CD14-positive monocyte (primary cell): Measurements from ENCODE around the gene ANKRD44. TPM values are rescaled to one million over a fixed set of nuclear protein-coding genes. Genes with fewer than 3 reads are reported as not detected.
A peak's percentile ranks its signal among the peaks of the same experiment; 100 is the strongest.

ENCODE experiments used
- DNase-seq, 3 donors: peaks; one replicate each; pipeline ENCODE4 v3.0.0-alpha.2; 2011 to 2022
- H2AFZ ChIP-seq: 2 replicates; pipeline ENCODE4 v1.6.0; 2012; ENCODE audit warnings: mild to moderate bottlenecking, low read depth, low read length, inconsistent platforms; ENCODE audit not compliant: insufficient read depth, poor library complexity, severe bottlenecking
- H3K27ac ChIP-seq, 2 donors: 1 replicate in 1 of 2; 2 replicates in 1 of 2; pipeline ENCODE4 v1.5.1; 2012 to 2013; ENCODE audit warnings: low read length in 2 of 2, control low read depth in 1 of 2, inconsistent platforms in 1 of 2, low read depth in 1 of 2, mild to moderate bottlenecking in 1 of 2
- H3K27me3 ChIP-seq, 2 donors: one replicate each; pipeline versions ENCODE4 v1.6.0 to v1.6.1; 2011 to 2013; ENCODE audit warnings: low read length in 2 of 2; ENCODE audit not compliant: control insufficient read depth in 2 of 2, insufficient read depth in 2 of 2
- H3K36me3 ChIP-seq, 2 donors: replicated peaks in 1 of 2; 1 replicate in 1 of 2; 2 replicates in 1 of 2; pipeline versions ENCODE4 v1.5.1 to v1.6.1; 2012 to 2013; ENCODE audit warnings: low read length in 2 of 2, control low read depth in 1 of 2, inconsistent platforms in 1 of 2, mild to moderate bottlenecking in 1 of 2; ENCODE audit not compliant: insufficient read depth in 2 of 2, control insufficient read depth in 1 of 2
- H3K4me1 ChIP-seq, 2 donors: 1 replicate in 1 of 2; 2 replicates in 1 of 2; pipeline versions ENCODE4 v1.5.1 to v1.6.1; 2012 to 2013; ENCODE audit warnings: low read length in 2 of 2, control low read depth in 1 of 2, inconsistent platforms in 1 of 2, mild to moderate bottlenecking in 1 of 2, moderate library complexity in 1 of 2; ENCODE audit not compliant: insufficient read depth in 2 of 2, control insufficient read depth in 1 of 2
- H3K4me2 ChIP-seq: replicated peaks from 2 replicates; pipeline ENCODE3; 2012; ENCODE audit warnings: low read length, moderate library complexity, mild to moderate bottlenecking; ENCODE audit not compliant: poor library complexity, severe bottlenecking; ENCODE audit errors: extremely low read depth
- H3K4me3 ChIP-seq, 3 experiments: fragments of 200-600 bp in 1 of 3; sonication (generic) in 1 of 3; replicated peaks in 1 of 3; 1 replicate in 2 of 3; 2 replicates in 1 of 3; pipeline ENCODE4 v1.5.1; 2011 to 2013; ENCODE audit warnings: low read length in 3 of 3, mild to moderate bottlenecking in 3 of 3, control low read depth in 2 of 3, low read depth in 2 of 3, inconsistent platforms in 1 of 3, moderate library complexity in 1 of 3
- H3K79me2 ChIP-seq: 2 replicates; pipeline ENCODE4 v1.6.0; 2012; ENCODE audit warnings: mild to moderate bottlenecking, control low read depth, inconsistent platforms, low read length, moderate library complexity; ENCODE audit not compliant: insufficient read depth
- H3K9ac ChIP-seq: 2 replicates; pipeline ENCODE4 v1.6.0; 2017; ENCODE audit warnings: low read length, mild to moderate bottlenecking; ENCODE audit not compliant: insufficient read depth, poor library complexity, severe bottlenecking
- H3K9me3 ChIP-seq, 2 donors: replicated peaks in 1 of 2; 1 replicate in 1 of 2; 2 replicates in 1 of 2; pipeline versions ENCODE4 v1.5.1 to v1.6.1; 2012 to 2013; ENCODE audit warnings: low read length in 2 of 2, control low read depth in 1 of 2; ENCODE audit not compliant: control insufficient read depth in 1 of 2, insufficient read depth in 1 of 2
- H4K20me1 ChIP-seq: 2 replicates; pipeline ENCODE4 v1.6.0; 2012; ENCODE audit warnings: mild to moderate bottlenecking, low read length, control low read depth, moderate library complexity; ENCODE audit not compliant: insufficient read depth
- H3K27ac Mint-ChIP-seq, 7 donors: one replicate each; pipeline ENCODE4 v1.8.0; 2020; ENCODE audit warnings: mild to moderate bottlenecking in 7 of 7, mixed read lengths in 7 of 7, moderate library complexity in 6 of 7, inconsistent platforms in 2 of 7
- H3K27me3 Mint-ChIP-seq, 3 donors: one replicate each; pipeline ENCODE4 v1.8.0; 2021 to 2022; ENCODE audit warnings: low read depth in 3 of 3, mild to moderate bottlenecking in 3 of 3, mixed read lengths in 3 of 3, moderate library complexity in 3 of 3, inconsistent platforms in 1 of 3
- H3K36me3 Mint-ChIP-seq, 2 donors: one replicate each; pipeline ENCODE4 v1.8.0; 2020; ENCODE audit warnings: mixed read lengths in 2 of 2, inconsistent platforms in 1 of 2, mild to moderate bottlenecking in 1 of 2
- H3K4me1 Mint-ChIP-seq: one replicate; pipeline ENCODE4 v1.8.0; 2020; ENCODE audit warnings: mild to moderate bottlenecking, mixed read lengths
- H3K4me3 Mint-ChIP-seq, 2 donors: one replicate each; pipeline ENCODE4 v1.8.0; 2020; ENCODE audit warnings: mild to moderate bottlenecking in 2 of 2, mixed read lengths in 2 of 2, moderate library complexity in 1 of 2
- H3K9me3 Mint-ChIP-seq, 7 donors: one replicate each; pipeline ENCODE4 v1.8.0; 2020 to 2022; ENCODE audit warnings: mixed read lengths in 7 of 7, mild to moderate bottlenecking in 6 of 7, moderate library complexity in 6 of 7, inconsistent platforms in 2 of 7
- WGBS: methylation state at CpG from one replicate; pipeline ENCODE4 v1.1.5; 2013; ENCODE audit warnings: missing lambda C conversion rate; ENCODE audit not compliant: insufficient coverage; 5-methylcytosine and 5-hydroxymethylcytosine counted together
- intact Hi-C, 2 donors: fragments of 100-400 bp; cut with micrococcal nuclease; formaldehyde crosslinking; loops; one replicate each; pipeline versions ENCODE4 v1.15.0 to v1.15.1; 2023
- polyA plus RNA-seq, 3 donors: library from polyadenylated mRNA; depleted of rRNA in 1 of 3; unstranded in 2 of 3; stranded (reverse) in 1 of 3; fragments of 300-500 nt in 2 of 3; fragments of >200 nt in 1 of 3; fragmentation: Illumina TruSeq in 2 of 3; gene quantifications; 1 replicate in 2 of 3; 2 replicates in 1 of 3; pipeline ENCODE4 v1.2.3, GENCODE V29; 2012 to 2021
- TF ChIP-seq, protein P1 (sequence below): fragments of 200-600 bp; IDR thresholded peaks from one replicate; pipeline ENCODE4 v1.8.0; 2022; ENCODE audit warnings: antibody characterized with exemption, mild to moderate bottlenecking

ANKRD44 gene
- polyA plus RNA-seq, 3 donors, result 55.7 to 91.9 (median 64.9) TPM

DNA sequence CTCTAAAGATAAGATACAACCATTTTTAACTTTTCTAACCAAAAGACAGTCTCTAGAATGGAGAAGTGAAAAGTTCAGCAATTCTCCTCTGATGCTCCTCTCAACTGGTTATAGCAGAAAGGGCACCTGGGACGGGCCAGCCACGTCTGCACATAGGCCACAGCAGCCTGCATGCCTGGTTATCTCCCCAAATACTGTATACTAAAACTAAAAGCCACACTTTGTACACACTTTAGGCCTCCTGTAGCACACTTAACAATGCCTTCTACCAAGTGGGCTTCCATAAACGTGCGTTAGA lies 179.1 kb downstream of the ANKRD44 start:
- Mint-ChIP-seq H3K9me3 (no peaks in the 10 kb centered on the region), H3K36me3 (peaks cover 51 to 58% of the 10 kb centered on the region in 2 donors), H3K27ac (peak overlapping the region in 2 of 7 donors; percentile 41 to 71), H3K4me3 (peak overlapping the region in 1 of 2 donors; percentile 11), H3K4me1 (peaks cover 4% of the 10 kb centered on the region), H3K27me3 (no peaks in the 10 kb centered on the region)
- intact Hi-C loops, result no loop called here
- no peak overlapping the region for H3K4me2 ChIP-seq
- no peaks in the 10 kb centered on the region for H3K27me3 ChIP-seq
- DNase-seq, result no peak
- H2AFZ ChIP-seq, result no peak overlapping the region
- peaks cover 10 to 56% of the 10 kb centered on the region in 2 donors for H3K36me3 ChIP-seq
- H3K4me3 ChIP-seq, result no peak overlapping the region
- H4K20me1 ChIP-seq, result peaks cover 90% of the 10 kb centered on the region
- TF ChIP-seq, protein P1, sequence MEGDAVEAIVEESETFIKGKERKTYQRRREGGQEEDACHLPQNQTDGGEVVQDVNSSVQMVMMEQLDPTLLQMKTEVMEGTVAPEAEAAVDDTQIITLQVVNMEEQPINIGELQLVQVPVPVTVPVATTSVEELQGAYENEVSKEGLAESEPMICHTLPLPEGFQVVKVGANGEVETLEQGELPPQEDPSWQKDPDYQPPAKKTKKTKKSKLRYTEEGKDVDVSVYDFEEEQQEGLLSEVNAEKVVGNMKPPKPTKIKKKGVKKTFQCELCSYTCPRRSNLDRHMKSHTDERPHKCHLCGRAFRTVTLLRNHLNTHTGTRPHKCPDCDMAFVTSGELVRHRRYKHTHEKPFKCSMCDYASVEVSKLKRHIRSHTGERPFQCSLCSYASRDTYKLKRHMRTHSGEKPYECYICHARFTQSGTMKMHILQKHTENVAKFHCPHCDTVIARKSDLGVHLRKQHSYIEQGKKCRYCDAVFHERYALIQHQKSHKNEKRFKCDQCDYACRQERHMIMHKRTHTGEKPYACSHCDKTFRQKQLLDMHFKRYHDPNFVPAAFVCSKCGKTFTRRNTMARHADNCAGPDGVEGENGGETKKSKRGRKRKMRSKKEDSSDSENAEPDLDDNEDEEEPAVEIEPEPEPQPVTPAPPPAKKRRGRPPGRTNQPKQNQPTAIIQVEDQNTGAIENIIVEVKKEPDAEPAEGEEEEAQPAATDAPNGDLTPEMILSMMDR, result no peak
- peaks cover 53% of the 10 kb centered on the region for H3K79me2 ChIP-seq
- WGBS, result 100% methylated on average over 2 of the region's 4 CpGs
- no peaks in the 10 kb centered on the region for H3K9me3 ChIP-seq
- H3K27ac ChIP-seq, result no peak overlapping the region
- no peak overlapping the region for H3K9ac ChIP-seq
- H3K4me1 ChIP-seq, result no peaks in the 10 kb centered on the region

DNA sequence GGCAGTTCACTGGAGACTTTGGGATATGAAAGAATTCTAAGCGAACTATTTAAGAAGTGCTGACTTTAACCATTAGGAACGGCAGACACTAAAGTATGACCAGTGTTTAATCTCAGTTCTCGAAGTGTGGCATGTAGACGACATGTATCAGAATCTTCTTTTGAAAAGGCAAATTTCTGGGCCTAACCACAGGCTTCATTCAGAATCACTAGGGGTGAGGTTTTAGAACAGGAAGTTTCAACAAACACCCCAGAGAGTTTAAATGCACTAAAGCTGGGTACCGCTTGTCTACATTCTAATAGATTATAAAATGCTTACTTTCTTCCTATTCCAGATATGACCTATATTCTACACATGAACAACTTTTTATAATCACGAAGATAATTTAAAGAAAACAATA lies 180.3 kb downstream of the ANKRD44 start:
- H3K36me3 ChIP-seq, result peaks cover 17 to 56% of the 10 kb centered on the region in 2 donors
- no peak overlapping the region for H2AFZ ChIP-seq
- no peak for DNase-seq
- peak overlapping the region in 1 of 2 donors; percentile 12 for H3K27ac ChIP-seq
- H3K27me3 ChIP-seq, result no peaks in the 10 kb centered on the region
- intact Hi-C loops, result no loop called here
- TF ChIP-seq, protein P1, result no peak
- no peaks in the 10 kb centered on the region for H3K9me3 ChIP-seq
- no peak overlapping the region for H3K9ac ChIP-seq
- H3K4me3 ChIP-seq, result no peak overlapping the region
- peaks cover 51 to 58% of the 10 kb centered on the region in 2 donors for H3K36me3 Mint-ChIP-seq
- H3K27me3 Mint-ChIP-seq, result no peaks in the 10 kb centered on the region
- H3K4me1 Mint-ChIP-seq, result peaks cover 4% of the 10 kb centered on the region
- peaks cover 90% of the 10 kb centered on the region for H4K20me1 ChIP-seq
- no peak overlapping the region for H3K27ac Mint-ChIP-seq
- H3K4me1 ChIP-seq, result no peaks in the 10 kb centered on the region
- H3K4me3 Mint-ChIP-seq, result no peak overlapping the region
- no peaks in the 10 kb centered on the region for H3K9me3 Mint-ChIP-seq
- peaks cover 41% of the 10 kb centered on the region for H3K79me2 ChIP-seq
- no peak overlapping the region for H3K4me2 ChIP-seq
- WGBS, result 75% methylated on average over 2 of the region's 6 CpGs
